HG03565 (cell line): ENCODE measurements around the gene FASN.

Source experiments
- ATAC-seq: cut with Tn5 transposase; IDR thresholded peaks from one replicate; pipeline ENCODE4 v1.9.1; 2021; ENCODE audit warnings: mild to moderate bottlenecking, moderate library complexity; ENCODE audit not compliant: unreplicated experiment

Gene FASN

GRCh38 chr17:82030470-82031302 is 67.3 kb downstream of the FASN start:
- no peak for ATAC-seq

- ATAC-seq, result no peak
These were observed 68.0 kb downstream of the FASN start for GRCh38 chr17:82029990-82030469.

- no peak for ATAC-seq
These were observed 68.6 kb downstream of the FASN start for GRCh38 chr17:82029391-82029790.

GRCh38 chr17:82028966-82029365 is 69.1 kb downstream of the FASN start:
- no peak for ATAC-seq
